Upper lobe of left lung (tissue), 6 donors: Measurements from ENCODE around the gene KIF26B. TPM values are rescaled to one million over a fixed set of nuclear protein-coding genes. Genes with fewer than 3 reads are reported as not detected.
"Not testable (repeated sequence)": the region's sequence is repeated elsewhere in the genome, so short reads cannot be mapped to it uniquely, and the experiment has no call there.

Experiments used
- ATAC-seq, 2 donors: fragments of 200-7000 bp; cut with Tn5 transposase; one replicate each; pipeline ENCODE4 v1.9.1; 2022; ENCODE audit warnings: mild to moderate bottlenecking in 2 of 2, moderate library complexity in 2 of 2; ENCODE audit not compliant: low FRiP score in 2 of 2
- DNase-seq, 2 donors: peaks; one replicate each; pipeline ENCODE4 v3.0.0-alpha.2; 2019 to 2020
- H3K27ac ChIP-seq, 4 donors: fragments of 200-600 bp; sonication (generic); one replicate each; pipeline ENCODE4 v1.5.1; 2016 to 2019
- H3K27me3 ChIP-seq, 4 donors: fragments of 200-600 bp; sonication (generic); one replicate each; pipeline ENCODE4 v1.5.1; 2017 to 2019
- H3K36me3 ChIP-seq, 4 donors: fragments of 200-600 bp; sonication (generic); one replicate each; pipeline ENCODE4 v1.5.1; 2016 to 2019
- H3K4me1 ChIP-seq, 4 donors: fragments of 200-600 bp; sonication (generic); one replicate each; pipeline ENCODE4 v1.5.1; 2018 to 2019
- H3K4me3 ChIP-seq, 4 donors: fragments of 200-600 bp; sonication (generic); one replicate each; pipeline ENCODE4 v1.5.1; 2017 to 2019; ENCODE audit warnings: mild to moderate bottlenecking in 2 of 4, moderate library complexity in 1 of 4
- H3K9me3 ChIP-seq, 4 donors: fragments of 200-600 bp; sonication (generic); one replicate each; pipeline ENCODE4 v1.5.1; 2018 to 2019
- CTCF ChIP-seq, 6 experiments: fragments of 450-650 bp in 4 of 6; fragments of 200-600 bp in 2 of 6; sonication (generic) in 2 of 6; IDR thresholded peaks; one replicate each; pipeline ENCODE4 v1.5.1; 2016 to 2019; ENCODE audit warnings: antibody characterized with exemption in 6 of 6
- EP300 ChIP-seq, 4 donors: sonication (generic); formaldehyde crosslinking; IDR thresholded peaks; one replicate each; pipeline ENCODE4 v1.5.1; 2017; ENCODE audit warnings: antibody characterized with exemption in 4 of 4, control low read depth in 2 of 4
- POLR2A ChIP-seq, 4 donors: fragments of 450-650 bp; IDR thresholded peaks; one replicate each; pipeline ENCODE4 v1.5.1; 2016 to 2017; ENCODE audit warnings: antibody characterized with exemption in 4 of 4, mild to moderate bottlenecking in 2 of 4
- POLR2AphosphoS5 ChIP-seq, 2 donors: sonication (generic); formaldehyde crosslinking; IDR thresholded peaks; one replicate each; pipeline ENCODE4 v1.5.1; 2017; ENCODE audit warnings: antibody characterized with exemption in 2 of 2
- WGBS, 2 donors: methylation state at CpG; one replicate each; pipeline ENCODE4 v1.1.5; 2017 to 2018; 5-methylcytosine and 5-hydroxymethylcytosine counted together
- total RNA-seq, 6 donors: library from RNA; depleted of rRNA in 4 of 6; stranded (reverse); fragments of >200 nt in 4 of 6; gene quantifications; one replicate each; pipeline versions ENCODE4 v1.1.0 to v1.2.1, GENCODE V29; 2016 to 2021
- donor health status: DM: no; HTN: no; CAD: no; lungs with moderate emphysema.
- donor health status: DM: no; HTN: yes; CAD: no; lungs with severe emphysema.

Gene KIF26B
- total RNA-seq, 6 donors from 2014 or later: 1.2 to 4.3 (median 2.1) TPM

DNA sequence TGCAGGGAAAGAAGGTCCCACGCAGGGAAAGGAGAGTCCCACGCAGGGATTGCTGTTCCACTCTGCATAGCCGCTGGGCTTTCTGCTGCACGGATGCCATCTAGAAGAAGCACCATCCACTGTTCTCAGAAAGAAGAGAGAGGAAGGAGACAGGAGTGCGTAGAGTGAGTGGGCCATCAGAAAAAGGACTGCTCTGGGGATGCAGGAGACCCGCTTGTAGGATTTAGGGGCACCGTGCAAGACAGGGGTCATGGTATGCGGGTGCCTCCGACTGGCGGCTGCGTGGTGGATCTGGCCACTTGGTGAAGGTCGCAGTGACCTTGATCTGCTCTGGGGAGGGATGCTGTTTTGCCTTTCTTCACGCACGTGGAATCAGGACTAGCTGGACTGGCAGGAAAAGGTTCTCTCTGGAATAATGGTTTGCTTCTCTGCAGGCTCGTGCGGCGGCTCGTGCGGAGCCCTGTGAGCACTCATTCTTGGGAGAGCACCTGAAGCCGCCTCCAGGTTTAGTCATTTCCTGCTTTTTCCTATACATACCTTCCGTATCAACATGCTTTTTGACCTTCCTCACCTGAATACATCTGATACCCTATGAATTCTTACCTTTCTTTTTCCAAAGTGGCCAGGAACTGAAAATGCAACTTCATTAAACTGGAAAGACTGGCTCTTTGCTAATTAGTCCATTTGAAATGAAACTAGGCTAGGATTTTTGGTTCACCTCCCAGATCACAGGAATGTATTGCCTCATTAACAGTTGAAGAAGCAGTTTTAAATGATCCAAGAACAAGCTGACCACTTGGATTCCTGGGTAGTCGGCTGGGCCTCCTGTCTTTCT is 181.6 kb downstream of the KIF26B start:
- WGBS, 2 donors: 70 to 80% methylated on average over 22 of the region's 22 CpGs
- Histone ChIP-seq H3K4me1 (no peaks in the 10 kb centered on the region), H3K27me3 (no peaks in the 10 kb centered on the region), H3K4me3 (no peak overlapping the region), H3K36me3 (no peaks in the 10 kb centered on the region), H3K27ac (no peak overlapping the region), H3K9me3 (no peaks in the 10 kb centered on the region)
- ATAC-seq (no peak), DNase-seq (peak in 1 of 2 donors; percentile 48)
- TF ChIP-seq POLR2AphosphoS5 (IDR thresholded peaks at IDR 0.05) (no peak), EP300 (IDR thresholded peaks at IDR 0.05) (no peak), POLR2A (IDR thresholded peaks at IDR 0.05) (no peak), CTCF (IDR thresholded peaks at IDR 0.05) (no peak)

GRCh38 chr1:245336984-245337355 is 182.2 kb downstream of the KIF26B start:
- H3K27ac ChIP-seq, H3K9me3 ChIP-seq, ATAC-seq, H3K36me3 ChIP-seq, H3K4me1 ChIP-seq, DNase-seq, H3K27me3 ChIP-seq, H3K4me3 ChIP-seq: not testable (repeated sequence)
- WGBS, 2 donors: 92 to 98% methylated on average over 2 of the region's 2 CpGs

GRCh38 chr1:245337829-245338484 is 183.2 kb downstream of the KIF26B start:
- DNase-seq: no peak

GRCh38 chr1:245338485-245338877 is 183.7 kb downstream of the KIF26B start:
- no peaks in the 10 kb centered on the region for H3K27me3 ChIP-seq
- no peak overlapping the region for H3K4me3 ChIP-seq
- H3K27ac ChIP-seq: no peak overlapping the region
- no peaks in the 10 kb centered on the region for H3K4me1 ChIP-seq
- DNase-seq (no peak), ATAC-seq (no peak)
- no peak for TF ChIP-seq CTCF (IDR thresholded peaks at IDR 0.05)
- no peak for TF ChIP-seq POLR2AphosphoS5 (IDR thresholded peaks at IDR 0.05)
- TF ChIP-seq POLR2A (IDR thresholded peaks at IDR 0.05): no peak
- TF ChIP-seq EP300 (IDR thresholded peaks at IDR 0.05): no peak
- H3K36me3 ChIP-seq: no peaks in the 10 kb centered on the region
- 88 to 92% methylated on average over 4 to 5 of the region's 5 CpGs for WGBS, 2 donors
- H3K9me3 ChIP-seq: no peaks in the 10 kb centered on the region

More at GRCh38 chr1:245337829-245338484, 183.2 kb downstream of the KIF26B start:
- TF ChIP-seq POLR2AphosphoS5 (IDR thresholded peaks at IDR 0.05) (no peak), EP300 (IDR thresholded peaks at IDR 0.05) (no peak), CTCF (IDR thresholded peaks at IDR 0.05) (no peak), POLR2A (IDR thresholded peaks at IDR 0.05) (no peak)
- Histone ChIP-seq H3K9me3 (no peaks in the 10 kb centered on the region), H3K27me3 (no peaks in the 10 kb centered on the region), H3K36me3 (no peaks in the 10 kb centered on the region), H3K27ac (no peak overlapping the region), H3K4me3 (no peak overlapping the region), H3K4me1 (no peaks in the 10 kb centered on the region)
- no peak for ATAC-seq
- WGBS, 2 donors: 73 to 84% methylated on average over 10 of the region's 10 CpGs

- Histone ChIP-seq H3K9me3 (no peaks in the 10 kb centered on the region), H3K27me3 (no peaks in the 10 kb centered on the region), H3K36me3 (no peaks in the 10 kb centered on the region), H3K27ac (no peak overlapping the region), H3K4me1 (no peaks in the 10 kb centered on the region), H3K4me3 (no peak overlapping the region)
- no peak for DNase-seq
- no peak for TF ChIP-seq EP300 (IDR thresholded peaks at IDR 0.05)
- TF ChIP-seq POLR2A (IDR thresholded peaks at IDR 0.05): no peak
- no peak for TF ChIP-seq CTCF (IDR thresholded peaks at IDR 0.05)
- no peak for TF ChIP-seq POLR2AphosphoS5 (IDR thresholded peaks at IDR 0.05)
- ATAC-seq: no peak
- WGBS, 2 donors: 86 to 93% methylated on average over 5 of the region's 5 CpGs
Observed at GRCh38 chr1:245341743-245342142, 187.0 kb downstream of the KIF26B start.
